Measurements from ENCODE around the gene SLC12A8.

Gene SLC12A8

GRCh38 chr3:125079675-125080045 is 132.9 kb downstream of the SLC12A8 start:
- no peaks in the 10 kb centered on the region for H3K4me1 Mint-ChIP-seq (ENCODE audit: low read depth)
- H3K4me3 Mint-ChIP-seq = no peak overlapping the region
- no peak overlapping the region for H3K27ac Mint-ChIP-seq
- no peaks in the 10 kb centered on the region for H3K9me3 Mint-ChIP-seq
- H3K27me3 Mint-ChIP-seq (ENCODE audit: low read depth) = peaks cover 29% of the 10 kb centered on the region
- H3K36me3 Mint-ChIP-seq (ENCODE audit: low read depth) = no peaks in the 10 kb centered on the region
- DNase-seq (ENCODE audit: low spot score) = no peak

DNA sequence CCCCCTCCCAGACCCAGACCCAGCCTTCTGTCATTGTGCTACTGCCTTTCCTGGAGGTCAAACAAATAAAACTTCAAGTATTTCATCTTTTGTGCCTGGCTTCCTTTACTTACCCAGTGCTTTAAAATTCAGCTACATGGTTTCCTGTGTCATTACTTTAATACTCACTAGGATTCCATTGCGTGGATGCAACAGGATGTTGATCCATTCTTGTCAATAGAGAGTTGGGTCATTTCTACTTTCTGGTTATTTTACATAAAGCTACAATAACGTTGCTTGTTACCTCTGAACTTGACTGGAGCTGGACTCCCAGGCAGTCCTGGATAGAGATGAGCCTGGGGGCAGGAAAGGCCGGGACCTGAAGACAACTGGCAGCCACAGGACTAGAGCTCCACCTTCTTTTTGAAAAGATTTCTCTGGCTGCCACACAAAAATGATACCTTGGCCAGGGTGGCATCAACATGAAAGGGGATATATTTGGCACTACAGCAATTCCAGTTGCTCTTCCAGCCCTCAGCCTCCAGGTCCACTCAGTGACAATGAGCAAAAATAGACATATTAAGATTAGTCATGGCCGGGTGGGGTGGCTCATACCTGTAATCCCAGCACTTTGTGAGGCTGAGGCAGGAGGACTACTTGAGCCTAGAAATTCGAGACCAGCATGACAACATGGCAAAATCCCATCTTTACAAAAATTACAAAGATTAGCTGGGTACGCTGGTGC is 133.4 kb downstream of the SLC12A8 start:
- Mint-ChIP-seq H3K9me3 (no peaks in the 10 kb centered on the region), H3K4me3 (no peak overlapping the region), H3K4me1 (ENCODE audit: low read depth) (no peaks in the 10 kb centered on the region), H3K27me3 (ENCODE audit: low read depth) (peaks cover 28% of the 10 kb centered on the region), H3K27ac (no peak overlapping the region), H3K36me3 (ENCODE audit: low read depth) (no peaks in the 10 kb centered on the region)
- DNase-seq (ENCODE audit: low spot score) = no peak

GRCh38 chr3:125077864-125078263 is 134.7 kb downstream of the SLC12A8 start:
- H3K4me1 Mint-ChIP-seq (ENCODE audit: low read depth) = no peaks in the 10 kb centered on the region
- no peak overlapping the region for H3K27ac Mint-ChIP-seq
- H3K9me3 Mint-ChIP-seq = no peaks in the 10 kb centered on the region
- peaks cover 24% of the 10 kb centered on the region for H3K27me3 Mint-ChIP-seq (ENCODE audit: low read depth)
- DNase-seq (ENCODE audit: low spot score) = no peak
- no peak overlapping the region for H3K4me3 Mint-ChIP-seq
- no peaks in the 10 kb centered on the region for H3K36me3 Mint-ChIP-seq (ENCODE audit: low read depth)

- Mint-ChIP-seq H3K36me3 (ENCODE audit: low read depth) (no peaks in the 10 kb centered on the region), H3K4me3 (no peak overlapping the region), H3K9me3 (no peaks in the 10 kb centered on the region), H3K27ac (no peak overlapping the region), H3K27me3 (ENCODE audit: low read depth) (peaks cover 19% of the 10 kb centered on the region), H3K4me1 (ENCODE audit: low read depth) (no peaks in the 10 kb centered on the region)
- DNase-seq (ENCODE audit: low spot score) = no peak
These were observed 136.1 kb downstream of the SLC12A8 start for GRCh38 chr3:125076464-125076863.

DNA sequence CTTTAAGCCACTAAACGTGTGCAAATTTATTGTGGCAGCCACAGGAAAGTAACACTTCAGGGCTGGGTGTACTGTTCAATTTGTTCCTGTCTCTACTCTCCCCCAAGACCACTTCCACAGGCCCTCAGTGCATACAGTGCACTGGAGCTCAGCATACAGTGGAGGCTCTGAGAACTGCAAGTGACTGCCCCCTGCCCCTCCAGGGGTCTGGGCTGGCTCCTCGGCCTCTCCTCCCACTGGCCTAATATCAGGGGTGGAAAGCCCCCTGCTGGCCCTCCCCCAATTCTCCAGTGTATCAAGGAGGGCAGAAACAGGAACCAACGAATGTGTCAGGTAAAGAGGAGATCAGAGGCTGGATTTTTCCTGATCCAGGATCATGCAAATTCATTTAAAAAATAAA is 136.8 kb downstream of the SLC12A8 start:
- no peaks in the 10 kb centered on the region for H3K36me3 Mint-ChIP-seq (ENCODE audit: low read depth)
- no peaks in the 10 kb centered on the region for H3K9me3 Mint-ChIP-seq
- H3K4me3 Mint-ChIP-seq = no peak overlapping the region
- H3K4me1 Mint-ChIP-seq (ENCODE audit: low read depth) = no peaks in the 10 kb centered on the region
- no peak overlapping the region for H3K27ac Mint-ChIP-seq
- DNase-seq (ENCODE audit: low spot score) = no peak
- peaks cover 17% of the 10 kb centered on the region for H3K27me3 Mint-ChIP-seq (ENCODE audit: low read depth)

DNA sequence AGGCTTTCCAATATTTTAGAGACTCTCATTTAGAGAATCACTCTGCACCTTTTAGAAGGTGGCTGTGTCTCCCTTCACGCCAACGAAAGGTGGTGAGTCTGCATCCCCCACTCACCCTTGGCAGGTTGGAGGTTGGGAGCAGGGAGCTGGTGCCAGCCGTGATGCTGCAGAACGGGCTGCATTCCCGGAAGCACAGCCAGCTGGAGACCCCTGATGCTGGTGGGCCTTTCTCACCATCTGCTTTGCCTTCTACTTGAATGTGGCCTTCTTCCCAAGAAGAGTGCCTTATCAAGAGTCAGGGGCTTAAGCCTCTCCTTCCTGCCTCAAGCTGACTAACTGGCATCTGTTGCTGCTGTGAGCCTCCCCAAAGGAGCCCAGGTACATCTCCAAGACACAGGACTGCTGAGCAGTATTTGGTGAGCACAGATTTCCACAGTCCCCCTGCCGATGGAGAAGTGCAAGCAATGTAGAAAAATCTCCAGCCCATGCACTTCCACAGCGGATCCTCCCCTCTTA is 139.1 kb downstream of the SLC12A8 start:
- H3K27ac Mint-ChIP-seq = no peak overlapping the region
- no peak for DNase-seq (ENCODE audit: low spot score)
- no peak overlapping the region for H3K4me3 Mint-ChIP-seq
- peaks cover 11% of the 10 kb centered on the region for H3K4me1 Mint-ChIP-seq (ENCODE audit: low read depth)
- no peaks in the 10 kb centered on the region for H3K9me3 Mint-ChIP-seq
- H3K27me3 Mint-ChIP-seq (ENCODE audit: low read depth) = peaks cover 13% of the 10 kb centered on the region
- H3K36me3 Mint-ChIP-seq (ENCODE audit: low read depth) = no peaks in the 10 kb centered on the region

GRCh38 chr3:125072749-125073389 is 139.7 kb downstream of the SLC12A8 start:
- Mint-ChIP-seq H3K27me3 (ENCODE audit: low read depth) (peaks cover 17% of the 10 kb centered on the region), H3K9me3 (no peaks in the 10 kb centered on the region), H3K4me3 (no peak overlapping the region), H3K27ac (no peak overlapping the region), H3K36me3 (ENCODE audit: low read depth) (no peaks in the 10 kb centered on the region), H3K4me1 (ENCODE audit: low read depth) (peaks cover 11% of the 10 kb centered on the region)
- no peak for DNase-seq (ENCODE audit: low spot score)

DNA sequence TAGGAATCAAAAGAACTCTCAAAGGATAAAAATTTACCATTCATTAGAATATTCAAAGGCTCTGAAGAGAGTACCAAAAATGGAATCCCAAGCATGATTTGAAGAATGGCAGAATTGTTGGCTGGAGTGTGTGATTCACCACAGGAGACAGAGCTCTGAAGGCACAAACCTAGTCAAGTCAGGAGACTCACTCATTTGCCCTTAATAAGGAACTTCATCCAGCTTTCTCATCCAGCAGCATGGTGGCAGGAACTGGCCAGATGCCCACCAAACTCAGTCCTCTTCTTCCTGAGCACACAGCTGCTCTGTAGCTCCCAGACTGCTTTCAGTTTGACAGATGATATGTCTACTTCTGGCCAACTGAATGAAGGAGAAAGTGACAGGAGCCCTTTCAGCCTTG is 140.2 kb downstream of the SLC12A8 start:
- Mint-ChIP-seq H3K27ac (no peak overlapping the region), H3K4me1 (ENCODE audit: low read depth) (peaks cover 11% of the 10 kb centered on the region), H3K4me3 (no peak overlapping the region), H3K36me3 (ENCODE audit: low read depth) (no peaks in the 10 kb centered on the region), H3K27me3 (ENCODE audit: low read depth) (peaks cover 20% of the 10 kb centered on the region), H3K9me3 (no peaks in the 10 kb centered on the region)
- no peak for DNase-seq (ENCODE audit: low spot score)

DNA sequence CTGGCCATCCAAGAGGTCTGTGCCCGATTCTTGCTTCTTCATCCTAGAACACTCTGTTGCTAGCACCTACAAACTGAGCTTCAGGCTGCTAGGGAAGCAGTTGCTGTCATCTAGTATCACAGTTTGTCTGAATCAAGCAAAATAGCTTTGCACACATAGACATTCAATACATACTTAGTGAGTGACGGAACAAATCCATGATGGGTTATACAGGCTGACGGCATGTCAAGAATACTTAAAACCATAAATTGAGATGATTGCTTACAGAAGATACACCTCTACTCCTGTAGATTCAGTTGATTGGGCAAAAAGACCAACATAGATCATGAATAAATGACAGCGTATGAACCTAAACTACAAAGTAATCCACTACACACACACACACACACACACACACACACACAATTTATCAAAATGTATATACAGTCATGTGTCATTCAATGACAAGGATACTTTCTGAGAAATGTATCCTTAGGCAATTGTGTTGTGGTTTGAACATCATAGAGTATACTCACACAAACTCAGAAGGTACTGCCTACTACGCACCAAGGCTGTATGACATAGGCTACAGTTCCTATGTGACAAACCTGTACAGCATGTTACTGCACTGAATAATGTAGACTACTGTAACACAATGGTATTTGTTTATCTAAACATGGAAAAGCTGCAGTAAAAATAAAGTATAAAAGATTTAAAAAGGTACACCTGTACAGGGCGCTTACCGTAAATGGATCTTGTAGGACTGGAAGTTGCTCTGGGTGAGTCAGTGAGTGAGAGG is 142.4 kb downstream of the SLC12A8 start:
- H3K36me3 Mint-ChIP-seq (ENCODE audit: low read depth) = no peaks in the 10 kb centered on the region
- H3K9me3 Mint-ChIP-seq = no peaks in the 10 kb centered on the region
- peaks cover 26% of the 10 kb centered on the region for H3K27me3 Mint-ChIP-seq (ENCODE audit: low read depth)
- no peak overlapping the region for H3K4me3 Mint-ChIP-seq
- peaks cover 11% of the 10 kb centered on the region for H3K4me1 Mint-ChIP-seq (ENCODE audit: low read depth)
- H3K27ac Mint-ChIP-seq = no peak overlapping the region
- no peak for DNase-seq (ENCODE audit: low spot score)

DNA sequence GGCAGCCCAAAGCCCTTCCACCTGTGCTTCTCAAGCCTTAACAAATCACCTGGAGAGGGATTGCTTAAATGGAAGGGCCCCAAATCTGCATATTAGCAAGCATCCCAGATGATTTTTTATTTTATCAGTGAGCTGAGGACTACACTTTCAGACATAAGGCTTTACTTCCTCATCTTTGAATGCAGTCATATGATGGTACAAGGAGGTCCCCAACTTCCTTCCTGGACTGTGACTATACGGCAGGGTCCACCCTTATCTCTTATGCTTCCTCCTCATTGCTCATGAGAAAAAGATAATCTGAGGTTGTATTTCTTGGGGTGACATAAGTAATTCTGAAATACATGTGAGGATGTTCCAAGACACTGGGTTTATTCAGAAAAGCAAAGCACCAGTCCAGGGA is 143.1 kb downstream of the SLC12A8 start:
- Mint-ChIP-seq H3K36me3 (ENCODE audit: low read depth) (no peaks in the 10 kb centered on the region), H3K27ac (no peak overlapping the region), H3K27me3 (ENCODE audit: low read depth) (peaks cover 31% of the 10 kb centered on the region), H3K9me3 (no peaks in the 10 kb centered on the region), H3K4me1 (ENCODE audit: low read depth) (peaks cover 11% of the 10 kb centered on the region), H3K4me3 (no peak overlapping the region)
- DNase-seq (ENCODE audit: low spot score) = no peak

- H3K36me3 Mint-ChIP-seq (ENCODE audit: low read depth) = no peaks in the 10 kb centered on the region
- H3K27ac Mint-ChIP-seq = no peak overlapping the region
- H3K4me1 Mint-ChIP-seq (ENCODE audit: low read depth) = peaks cover 11% of the 10 kb centered on the region
- no peaks in the 10 kb centered on the region for H3K9me3 Mint-ChIP-seq
- no peak overlapping the region for H3K4me3 Mint-ChIP-seq
- H3K27me3 Mint-ChIP-seq (ENCODE audit: low read depth) = peaks cover 37% of the 10 kb centered on the region
- no peak for DNase-seq (ENCODE audit: low spot score)
These were observed 144.3 kb downstream of the SLC12A8 start for GRCh38 chr3:125068265-125068664.

DNA sequence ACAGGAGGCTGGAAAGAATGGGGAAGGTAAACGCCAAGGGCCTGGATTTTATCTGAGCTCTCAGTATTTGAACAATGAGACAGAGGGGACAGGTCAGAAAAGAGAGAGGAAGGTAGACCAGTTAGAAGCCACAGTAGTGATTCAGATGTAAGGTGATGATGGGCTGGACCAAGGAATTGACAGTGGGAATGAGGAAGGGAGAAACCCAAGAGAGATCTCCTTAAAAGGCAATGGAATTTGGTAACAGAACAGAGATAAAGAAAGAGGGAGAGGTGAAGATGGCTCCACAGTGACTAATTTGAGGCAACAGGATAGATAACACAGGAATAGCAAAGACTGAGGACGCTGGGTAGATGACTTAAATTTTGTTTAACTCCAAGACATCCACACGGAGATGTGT is 145.3 kb downstream of the SLC12A8 start:
- Mint-ChIP-seq H3K9me3 (no peaks in the 10 kb centered on the region), H3K27me3 (ENCODE audit: low read depth) (peaks cover 45% of the 10 kb centered on the region), H3K27ac (no peak overlapping the region), H3K4me3 (no peak overlapping the region), H3K4me1 (ENCODE audit: low read depth) (peaks cover 11% of the 10 kb centered on the region), H3K36me3 (ENCODE audit: low read depth) (no peaks in the 10 kb centered on the region)
- DNase-seq (ENCODE audit: low spot score) = no peak

- H3K4me1 Mint-ChIP-seq (ENCODE audit: low read depth) = no peaks in the 10 kb centered on the region
- peaks cover 73% of the 10 kb centered on the region for H3K27me3 Mint-ChIP-seq (ENCODE audit: low read depth)
- no peaks in the 10 kb centered on the region for H3K9me3 Mint-ChIP-seq
- no peaks in the 10 kb centered on the region for H3K36me3 Mint-ChIP-seq (ENCODE audit: low read depth)
- no peak overlapping the region for H3K4me3 Mint-ChIP-seq
- DNase-seq (ENCODE audit: low spot score) = no peak
- H3K27ac Mint-ChIP-seq = no peak overlapping the region
These were observed 149.5 kb downstream of the SLC12A8 start for GRCh38 chr3:125062904-125063618.

GRCh38 chr3:125061646-125062045 is 150.9 kb downstream of the SLC12A8 start:
- H3K27ac Mint-ChIP-seq = no peak overlapping the region

More at GRCh38 chr3:125061646-125062045, 150.9 kb downstream of the SLC12A8 start:
- Mint-ChIP-seq H3K36me3 (ENCODE audit: low read depth) (no peaks in the 10 kb centered on the region), H3K27me3 (ENCODE audit: low read depth) (peaks cover 68% of the 10 kb centered on the region), H3K4me1 (ENCODE audit: low read depth) (no peaks in the 10 kb centered on the region), H3K9me3 (no peaks in the 10 kb centered on the region), H3K4me3 (no peak overlapping the region)
- no peak for DNase-seq (ENCODE audit: low spot score)

All from T-helper 2 cell treated with Interferon-gamma antibody and Interleukin-4, amounts not matched to agents 5 μg/mL and 100 μg/mL, for 36 hours (primary cell).